ENCODE results near the gene IGFLR1. TPM values are rescaled to one million over a fixed set of nuclear protein-coding genes. Genes with fewer than 3 reads are reported as not detected.

Gene IGFLR1
- total and polyA plus RNA-seq, 11 donors = 0.74 to 25.2 (median 3.6) TPM

GRCh38 chr19:35781650-35782049 lies 39.4 kb upstream of the IGFLR1 start:
- no peaks in the 10 kb centered on the region for H3K4me1 ChIP-seq
- WGBS, 4 donors = 81 to 86% (median 83%) methylated on average over 9 of the region's 9 CpGs
- intact Hi-C loops (cut with DNase I) = loop anchor here in 1 of 10 donors (10.0 kb wide), 1 partner anchor 93 kb away; no protein-coding TSS in a partner anchor
- no peak overlapping the region for H3K27ac ChIP-seq
- no peak for ATAC-seq
- TF ChIP-seq CTCF (IDR thresholded peaks at IDR 0.05) (no peak), POLR2A (IDR thresholded peaks at IDR 0.05) (no peak)
- no peak for DNase-seq
- H3K27me3 ChIP-seq = no peaks in the 10 kb centered on the region
- peaks cover 0 to 46% (median 12%) of the 10 kb centered on the region in 9 donors for H3K36me3 ChIP-seq
- no peak overlapping the region for H3K4me3 ChIP-seq
- H3K9me3 ChIP-seq = no peaks in the 10 kb centered on the region

- TF ChIP-seq CTCF (IDR thresholded peaks at IDR 0.05) (no peak), POLR2A (IDR thresholded peaks at IDR 0.05) (no peak)
- Histone ChIP-seq H3K36me3 (peaks cover 0 to 46% (median 12%) of the 10 kb centered on the region in 9 donors), H3K27me3 (no peaks in the 10 kb centered on the region), H3K27ac (no peak overlapping the region), H3K9me3 (no peaks in the 10 kb centered on the region), H3K4me1 (peaks cover 0 to 9% (median 0%) of the 10 kb centered on the region in 12 donors), H3K4me3 (no peak overlapping the region)
- WGBS, 4 donors = 93 to 98% (median 96%) methylated on average over 16 to 20 of the region's 20 CpGs
- ATAC-seq (no peak), DNase-seq (no peak)
- intact Hi-C loops (cut with DNase I) = loop anchor here in 1 of 10 donors (10.0 kb wide), 1 partner anchor 94 kb away; no protein-coding TSS in a partner anchor
Observed at GRCh38 chr19:35780717-35781116, 38.5 kb upstream of the IGFLR1 start.

- Histone ChIP-seq H3K36me3 (peaks cover 0 to 46% (median 12%) of the 10 kb centered on the region in 9 donors), H3K9me3 (no peaks in the 10 kb centered on the region), H3K4me3 (no peak overlapping the region), H3K27ac (no peak overlapping the region), H3K27me3 (no peaks in the 10 kb centered on the region), H3K4me1 (peaks cover 0 to 10% (median under 1%) of the 10 kb centered on the region in 12 donors)
- DNase-seq = no peak
- intact Hi-C loops (cut with DNase I) = loop anchor here in 1 of 10 donors (10.0 kb wide), 1 partner anchor 95 kb away; no protein-coding TSS in a partner anchor
- ATAC-seq = no peak
- no peak for TF ChIP-seq CTCF (IDR thresholded peaks at IDR 0.05)
- 92 to 95% (median 93%) methylated on average over 14 to 16 of the region's 16 CpGs for WGBS, 4 donors
Observed at GRCh38 chr19:35780058-35780457, 37.8 kb upstream of the IGFLR1 start.

- DNase-seq (no peak), ATAC-seq (no peak)
- Histone ChIP-seq H3K27me3 (no peaks in the 10 kb centered on the region), H3K4me3 (no peak overlapping the region), H3K9me3 (no peaks in the 10 kb centered on the region), H3K4me1 (peaks cover 0 to 17% (median 5%) of the 10 kb centered on the region in 12 donors), H3K27ac (no peak overlapping the region), H3K36me3 (peaks cover 0 to 46% (median 12%) of the 10 kb centered on the region in 9 donors)
- WGBS, 4 donors = 91 to 95% (median 95%) methylated on average over 8 of the region's 8 CpGs
- intact Hi-C loops (cut with DNase I) = loop anchor here in 2 of 10 donors (10.0 kb wide), 2 partner anchors 106 to 156 kb away; partner anchors contain the start of gene LRFN3 (in 1 of the 2)
- TF ChIP-seq CTCF (IDR thresholded peaks at IDR 0.05) = no peak
- no peak for TF ChIP-seq POLR2A (IDR thresholded peaks at IDR 0.05)
Observed at GRCh38 chr19:35779033-35779432, 36.8 kb upstream of the IGFLR1 start.
